Putamen (tissue), 1 donor: ENCODE measurements around the gene TMEM38A.

Source experiments
- DNase-seq: peaks from one replicate; pipeline ENCODE4 v3.0.0-alpha.2; 2016; ENCODE audit warnings: low spot score

The TMEM38A gene

GRCh38 chr19:16660763-16661479, at the start of gene TMEM38A:
TMEM38A (plus strand) TSS chr19:16661139; CDS start chr19:16661218, 79 bp downstream.
- no peak for DNase-seq

DNA sequence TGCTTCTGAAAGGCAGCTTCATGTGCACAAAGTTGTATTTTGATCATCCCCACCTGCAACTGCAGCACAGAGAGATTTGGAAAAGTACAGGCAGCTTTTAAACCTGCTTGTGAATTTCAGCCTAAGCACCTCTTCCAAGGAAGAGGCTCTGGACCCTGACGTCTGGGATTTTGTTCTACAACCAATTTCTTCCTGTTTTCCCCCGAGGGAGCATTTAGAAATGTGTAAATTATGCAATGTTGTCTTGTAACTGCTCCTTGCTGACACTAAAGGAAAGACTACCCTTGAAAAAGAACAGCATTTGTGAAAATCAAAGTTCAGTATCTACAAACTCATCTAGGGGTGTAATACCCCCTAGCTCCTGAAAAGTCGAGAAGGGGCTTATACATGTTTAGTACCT, 48.3 kb upstream of the TMEM38A start:
- DNase-seq, result no peak

GRCh38 chr19:16613841-16614240, 47.1 kb upstream of the TMEM38A start:
- DNase-seq, result no peak

GRCh38 chr19:16614941-16615340, 46.0 kb upstream of the TMEM38A start:
- DNase-seq, result no peak

- DNase-seq, result no peak
These were observed 45.1 kb upstream of the TMEM38A start for GRCh38 chr19:16615808-16616207.

GRCh38 chr19:16618248-16618647, 42.7 kb upstream of the TMEM38A start:
- DNase-seq, result no peak

- no peak for DNase-seq
These were observed 41.5 kb upstream of the TMEM38A start for GRCh38 chr19:16619457-16619856.

DNA sequence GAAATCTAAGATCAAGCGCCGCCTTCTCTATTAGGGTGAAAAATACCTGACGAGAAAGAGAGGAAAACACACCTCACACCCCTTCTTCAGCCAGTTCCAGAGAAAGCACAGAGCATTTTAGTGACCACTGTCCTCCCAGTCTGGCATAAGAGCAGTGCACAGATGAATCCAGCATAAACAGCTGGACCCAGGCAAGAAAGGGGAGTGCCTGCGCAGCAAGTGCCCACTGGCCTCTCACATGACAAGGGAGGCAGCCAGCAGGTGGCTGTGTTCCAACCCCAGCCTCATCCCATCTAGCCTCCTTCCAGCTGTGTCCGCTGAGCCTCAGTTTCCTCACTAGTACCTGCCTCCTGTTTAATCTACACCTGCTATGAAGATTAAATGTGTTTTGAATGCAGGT, 40.9 kb upstream of the TMEM38A start:
- no peak for DNase-seq

- DNase-seq, result no peak
These were observed 40.4 kb upstream of the TMEM38A start for GRCh38 chr19:16620584-16620983.

DNA sequence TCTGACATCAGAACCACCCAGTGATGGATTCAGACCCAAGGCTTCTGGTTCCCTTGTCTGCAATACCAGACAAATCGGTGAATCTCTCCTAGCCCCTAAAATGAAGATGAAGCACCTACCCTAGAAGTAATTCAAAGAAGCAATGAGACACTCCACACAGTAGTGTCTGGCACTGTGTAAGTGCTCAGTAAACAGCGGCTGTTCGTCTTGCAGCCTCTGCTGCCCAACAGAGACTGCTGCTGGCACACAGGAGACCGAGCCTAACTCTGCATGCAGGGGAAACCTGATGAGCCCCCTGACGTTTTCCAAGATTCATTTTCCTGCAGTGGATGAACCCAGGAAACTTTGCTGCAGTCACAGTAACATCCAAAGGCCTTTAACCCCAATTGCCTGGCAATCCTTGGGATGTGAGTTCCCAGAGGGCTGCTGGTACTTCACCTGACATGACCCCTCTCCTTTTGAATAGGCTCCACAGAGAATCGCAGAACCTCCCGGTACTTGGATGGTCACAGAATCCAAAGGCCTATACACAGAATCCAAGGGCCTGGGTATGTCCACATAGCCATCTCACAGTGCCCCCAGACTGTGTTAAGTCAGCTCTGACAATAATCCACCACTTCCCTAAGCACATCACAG, 39.7 kb upstream of the TMEM38A start:
- DNase-seq, result no peak

- no peak for DNase-seq
These were observed 37.9 kb upstream of the TMEM38A start for GRCh38 chr19:16623066-16623465.

DNA sequence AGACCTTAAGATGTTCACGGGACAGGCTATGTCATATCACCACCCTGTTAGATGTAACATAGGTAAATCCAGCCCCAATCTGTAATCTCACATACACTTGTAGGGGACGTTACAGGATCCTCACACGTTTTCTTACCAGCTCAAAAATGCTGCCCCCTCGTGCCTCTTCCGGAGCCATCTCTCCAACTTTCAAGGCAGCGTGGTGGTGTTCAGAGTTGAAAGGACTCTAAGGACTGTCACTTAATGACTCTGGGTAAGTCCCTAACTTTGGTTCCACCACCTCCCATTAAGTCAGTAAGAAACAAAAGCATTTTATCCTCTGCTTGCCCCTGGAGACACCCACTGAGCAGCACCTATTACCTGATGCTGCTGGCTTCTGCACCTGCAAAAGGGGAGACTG, 37.4 kb upstream of the TMEM38A start:
- DNase-seq, result no peak

- DNase-seq, result no peak
These were observed 36.7 kb upstream of the TMEM38A start for GRCh38 chr19:16624236-16624635.

GRCh38 chr19:16625163-16625958, 35.6 kb upstream of the TMEM38A start:
- DNase-seq, result no peak

GRCh38 chr19:16626796-16627192, 34.1 kb upstream of the TMEM38A start:
- no peak for DNase-seq

GRCh38 chr19:16627193-16627927, 33.6 kb upstream of the TMEM38A start:
- no peak for DNase-seq

DNA sequence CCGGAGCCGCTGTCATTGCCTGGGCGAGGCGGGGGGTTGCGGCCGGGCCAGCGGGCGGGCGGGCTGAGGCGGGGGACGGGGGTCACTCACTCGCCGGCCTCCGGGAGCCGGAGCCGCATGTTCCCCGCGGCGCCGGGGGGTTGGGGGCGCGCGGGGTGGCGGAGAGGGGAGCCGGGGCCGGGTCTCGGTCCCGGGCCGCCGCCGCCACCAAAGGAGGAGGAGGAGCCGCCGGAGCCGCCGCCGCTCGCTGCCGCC, 33.1 kb upstream of the TMEM38A start:
- no peak for DNase-seq

DNA sequence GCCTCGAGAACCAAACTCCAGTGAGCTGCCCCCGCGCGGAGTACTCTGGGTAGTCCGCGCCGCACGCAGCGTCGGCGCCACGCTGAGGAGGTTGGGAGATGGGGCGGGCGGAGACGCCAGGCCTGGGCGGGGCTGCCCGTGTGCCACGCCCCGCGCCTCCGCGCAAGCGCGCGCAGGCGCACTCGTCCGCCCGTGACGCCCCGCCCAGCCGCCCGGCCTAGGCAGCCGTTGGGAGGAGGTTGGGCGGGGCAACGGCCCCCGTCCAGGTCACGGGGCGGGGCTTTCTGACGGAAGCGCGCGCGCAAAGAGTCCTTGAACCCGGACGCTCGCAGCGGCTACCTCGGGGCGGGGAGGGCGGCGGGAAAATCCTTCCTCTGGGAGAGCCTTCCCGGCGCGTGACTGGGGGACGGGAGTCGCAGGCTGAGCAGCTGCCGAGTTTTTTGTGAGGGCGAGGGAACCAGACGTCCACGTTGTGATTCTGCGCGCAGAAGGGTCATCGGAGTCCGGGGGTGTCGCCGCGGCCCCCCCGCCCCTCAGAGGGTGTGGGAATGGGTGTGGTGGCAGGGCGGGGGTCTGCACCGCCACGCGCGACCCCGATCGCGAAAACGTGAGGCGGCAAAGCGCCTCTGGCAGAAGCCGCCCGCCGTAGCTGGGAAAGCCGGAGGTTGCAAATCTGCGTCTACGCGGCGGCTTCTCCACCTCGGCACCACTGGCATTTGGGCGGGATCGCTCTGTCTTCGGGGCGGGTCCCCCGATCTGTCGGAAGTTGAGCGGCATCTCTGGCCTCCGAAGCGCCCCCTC, 32.6 kb upstream of the TMEM38A start, which contains the start of gene MED26:
Gene MED26 (minus strand): TSS at position 22 of the 801 bp plus-strand sequence. CDS start 261 bp downstream, outside the sequence.
- peak; percentile 96 for DNase-seq

- DNase-seq, result no peak
These were observed 31.8 kb upstream of the TMEM38A start for GRCh38 chr19:16628984-16629691.

DNA sequence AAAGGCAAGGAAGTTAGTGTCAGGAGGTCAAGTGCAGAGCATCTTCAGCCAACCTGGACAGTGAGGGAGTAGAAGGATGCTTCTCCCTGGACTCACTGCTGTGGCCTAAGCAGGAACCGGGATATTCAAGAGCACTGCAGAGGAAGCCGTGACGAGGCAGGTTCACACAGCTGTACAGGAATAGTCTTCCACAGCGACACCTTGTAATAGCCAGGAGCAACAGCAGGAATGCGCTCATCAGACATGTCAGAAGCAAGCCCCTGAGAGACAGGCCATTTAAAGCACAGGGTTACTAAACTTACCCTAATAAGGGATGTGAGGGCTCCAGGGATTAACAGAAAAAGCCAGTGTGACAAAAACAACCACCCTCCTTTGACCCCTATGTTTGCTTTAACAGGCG, 29.5 kb upstream of the TMEM38A start:
- DNase-seq, result no peak

DNA sequence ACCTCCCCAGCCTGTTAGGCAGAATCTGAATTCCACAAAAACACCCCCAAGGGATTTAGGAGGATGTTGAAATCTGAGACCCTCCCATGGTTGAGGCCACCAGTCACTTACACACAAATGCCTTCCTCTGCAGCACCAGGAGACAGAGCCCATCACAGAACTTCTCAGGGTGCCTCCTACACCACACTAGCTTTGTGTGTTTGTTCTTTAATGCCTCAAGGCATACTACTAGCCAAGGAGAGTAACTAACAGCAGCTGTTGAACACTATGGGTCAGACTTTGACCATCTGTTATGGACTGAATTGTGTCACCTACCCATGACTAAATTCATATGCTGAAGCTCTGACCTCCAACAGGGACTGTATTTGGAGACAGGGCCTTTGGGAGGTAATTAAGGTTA, 23.4 kb upstream of the TMEM38A start:
- DNase-seq, result no peak
